GM12891 (cell line): Measurements from ENCODE around the gene ITGB6.

ENCODE experiments used
- POLR2A ChIP-seq: IDR thresholded peaks from 2 replicates; pipeline ENCODE4 v1.6.1; 2011; ENCODE audit warnings: low read depth, low read length, control low read depth
- POLR2AphosphoS5 ChIP-seq: IDR thresholded peaks from 2 replicates; pipeline ENCODE4 v1.6.1; 2011; ENCODE audit warnings: low read depth, low read length, control low read depth
- SPI1 ChIP-seq: IDR thresholded peaks from 2 replicates; pipeline ENCODE4 v1.6.1; 2011; ENCODE audit warnings: low read depth, low read length, control low read depth
- TAF1 ChIP-seq: IDR thresholded peaks from 2 replicates; pipeline ENCODE4 v1.6.1; 2011; ENCODE audit warnings: low read depth, low read length, control low read depth

DNA sequence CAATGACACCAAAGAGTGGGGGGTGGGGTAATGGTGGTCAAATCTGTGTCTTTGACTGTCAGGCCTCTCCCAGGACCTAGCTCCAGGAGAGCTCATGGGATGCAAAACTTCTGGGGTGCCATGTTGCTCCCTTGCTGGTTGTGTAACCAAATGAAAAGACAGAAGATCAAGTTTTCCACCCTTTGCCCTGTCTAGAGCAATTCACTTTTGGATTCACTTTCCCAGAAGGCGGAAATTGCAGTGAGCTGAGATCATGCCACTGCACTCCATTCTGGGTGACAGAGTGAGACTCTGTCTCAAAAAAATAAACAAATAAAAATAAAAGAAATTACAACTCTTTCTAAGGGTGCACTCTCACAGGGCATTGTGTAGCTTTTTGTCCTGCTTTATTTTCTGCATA, 102.7 kb downstream of the ITGB6 start:
- TF ChIP-seq POLR2AphosphoS5 = no peak
- TF ChIP-seq TAF1 = no peak
- no peak for TF ChIP-seq SPI1
- TF ChIP-seq POLR2A = no peak
